CD4-positive, alpha-beta T cell treated with Interleukin-6 at 100 ng/mL for 8 hours (primary cell): ENCODE data around the gene PIGP.
"Not testable (repeated sequence)": the region's sequence is repeated elsewhere in the genome, so short reads cannot be mapped to it uniquely, and the experiment has no call there.

Experiments
- DNase-seq: peaks from one replicate; pipeline ENCODE4 v3.0.0-alpha.2; 2020; ENCODE audit warnings: mixed read lengths, low spot score

Gene PIGP

GRCh38 chr21:37076087-37076850 lies 3.4 kb upstream of the PIGP start:
- no peak for DNase-seq

GRCh38 chr21:37075214-37075770 lies 2.4 kb upstream of the PIGP start:
- DNase-seq: no peak

- DNase-seq: no peak
Observed at GRCh38 chr21:37074546-37074945, 1.7 kb upstream of the PIGP start.

- no peak for DNase-seq
Observed at GRCh38 chr21:37074197-37074510, 1.3 kb upstream of the PIGP start.

- peak; percentile 56 for DNase-seq
Observed at GRCh38 chr21:37073417-37074196, 736 bp upstream of the PIGP start.

GRCh38 chr21:37072274-37072987 lies 440 bp downstream of the PIGP start:
- peak; percentile 60 for DNase-seq

- DNase-seq: no peak
Observed at GRCh38 chr21:37071561-37072273, 1.2 kb downstream of the PIGP start.

- DNase-seq: no peak
Observed at GRCh38 chr21:37065561-37066177, 7.2 kb downstream of the PIGP start.

- no peak for DNase-seq
Observed at GRCh38 chr21:37064841-37065240, 8.0 kb downstream of the PIGP start.

GRCh38 chr21:37063433-37063832 lies 9.4 kb downstream of the PIGP start:
- DNase-seq: no peak

GRCh38 chr21:37062593-37062935 lies 10.3 kb downstream of the PIGP start:
- DNase-seq: no peak

- no peak for DNase-seq
Observed at GRCh38 chr21:37061926-37062592, 10.8 kb downstream of the PIGP start.

- no peak for DNase-seq
Observed at GRCh38 chr21:37060296-37060695, 12.6 kb downstream of the PIGP start.

GRCh38 chr21:37059181-37059580 lies 13.7 kb downstream of the PIGP start:
- DNase-seq: no peak

- DNase-seq: no peak
Observed at GRCh38 chr21:37058261-37058660, 14.6 kb downstream of the PIGP start.

GRCh38 chr21:37057614-37058013 lies 15.3 kb downstream of the PIGP start:
- no peak for DNase-seq

GRCh38 chr21:37055271-37055855 lies 17.5 kb downstream of the PIGP start:
- no peak for DNase-seq

GRCh38 chr21:37049741-37050140 lies 23.1 kb downstream of the PIGP start:
- DNase-seq: not testable (repeated sequence)

- no peak for DNase-seq
Observed at GRCh38 chr21:37047079-37047478, 25.8 kb downstream of the PIGP start.

- DNase-seq: no peak
Observed at GRCh38 chr21:37045556-37045955, 27.3 kb downstream of the PIGP start.

GRCh38 chr21:37045149-37045548 lies 27.7 kb downstream of the PIGP start:
- peak; percentile 18 for DNase-seq
